ENCODE results near the gene PFKP.
"Not testable (repeated sequence)": the region's sequence is repeated elsewhere in the genome, so short reads cannot be mapped to it uniquely, and the experiment has no call there.

Gene PFKP

GRCh38 chr10:3100093-3100792 lies 32.9 kb downstream of the PFKP start:
- DNase-seq, result no peak

GRCh38 chr10:3100856-3101640 lies 33.7 kb downstream of the PFKP start:
- no peak for DNase-seq

GRCh38 chr10:3102720-3103427 lies 35.5 kb downstream of the PFKP start:
- no peak for DNase-seq

- DNase-seq, result no peak
Measured at GRCh38 chr10:3103646-3104045, 36.3 kb downstream of the PFKP start.

- no peak for DNase-seq
Measured at GRCh38 chr10:3104251-3104918, 37.0 kb downstream of the PFKP start.

GRCh38 chr10:3105166-3105565 lies 37.8 kb downstream of the PFKP start:
- DNase-seq, result no peak

GRCh38 chr10:3105905-3106304 lies 38.6 kb downstream of the PFKP start:
- DNase-seq, result no peak

GRCh38 chr10:3106328-3106727 lies 39.0 kb downstream of the PFKP start:
- not testable (repeated sequence) for DNase-seq

GRCh38 chr10:3106928-3107425 lies 39.6 kb downstream of the PFKP start:
- no peak for DNase-seq

GRCh38 chr10:3107426-3107961 lies 40.1 kb downstream of the PFKP start:
- DNase-seq, result no peak

- DNase-seq, result no peak
Measured at GRCh38 chr10:3108033-3108432, 40.7 kb downstream of the PFKP start.

GRCh38 chr10:3108575-3109105 lies 41.3 kb downstream of the PFKP start:
- DNase-seq, result no peak

GRCh38 chr10:3109196-3109595 lies 41.8 kb downstream of the PFKP start:
- DNase-seq, result no peak

- DNase-seq, result no peak
Measured at GRCh38 chr10:3109633-3110032, 42.3 kb downstream of the PFKP start.

- no peak for DNase-seq
Measured at GRCh38 chr10:3110782-3111620, 43.7 kb downstream of the PFKP start.

- DNase-seq, result no peak
Measured at GRCh38 chr10:3111621-3112163, 44.3 kb downstream of the PFKP start.

- DNase-seq, result no peak
Measured at GRCh38 chr10:3113343-3113720, 46.0 kb downstream of the PFKP start.

GRCh38 chr10:3115685-3116084 lies 48.3 kb downstream of the PFKP start:
- no peak for DNase-seq

GRCh38 chr10:3116508-3117100 lies 49.3 kb downstream of the PFKP start:
- no peak for DNase-seq

- no peak for DNase-seq
Measured at GRCh38 chr10:3117486-3117885, 50.1 kb downstream of the PFKP start.

- no peak for DNase-seq
Measured at GRCh38 chr10:3118641-3119091, 51.3 kb downstream of the PFKP start.
